UCSD-AML1 (cell line): ENCODE data around the gene CCDC116.
"Not testable (repeated sequence)": the region's sequence is repeated elsewhere in the genome, so short reads cannot be mapped to it uniquely, and the experiment has no call there.

ENCODE experiments used
- DNase-seq: peaks from one replicate; lab custom pipeline; 2025; ENCODE audit not compliant: unreplicated experiment; lab: John Stamatoyannopoulos, UW

The CCDC116 gene

DNA sequence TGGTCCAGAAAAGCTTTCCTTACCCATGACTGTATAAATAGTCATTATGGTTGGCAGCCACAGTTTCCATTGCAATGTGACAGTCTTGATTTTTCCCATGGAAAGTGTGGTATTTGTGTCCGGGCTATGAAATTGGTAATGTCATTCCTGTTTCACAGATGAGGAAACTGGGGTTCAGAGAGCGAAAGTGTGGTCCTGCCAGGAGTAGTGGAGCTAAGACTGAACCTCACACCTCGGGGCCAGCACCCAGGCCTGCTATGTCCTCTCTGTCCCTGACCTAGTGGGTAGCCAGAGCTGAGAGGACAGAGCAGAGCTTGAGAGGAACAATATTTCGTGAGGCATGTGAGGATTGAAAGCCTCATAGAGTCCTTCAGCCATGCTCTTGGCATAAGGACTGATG, 1.5 kb upstream of the CCDC116 start:
- DNase-seq: no peak

DNA sequence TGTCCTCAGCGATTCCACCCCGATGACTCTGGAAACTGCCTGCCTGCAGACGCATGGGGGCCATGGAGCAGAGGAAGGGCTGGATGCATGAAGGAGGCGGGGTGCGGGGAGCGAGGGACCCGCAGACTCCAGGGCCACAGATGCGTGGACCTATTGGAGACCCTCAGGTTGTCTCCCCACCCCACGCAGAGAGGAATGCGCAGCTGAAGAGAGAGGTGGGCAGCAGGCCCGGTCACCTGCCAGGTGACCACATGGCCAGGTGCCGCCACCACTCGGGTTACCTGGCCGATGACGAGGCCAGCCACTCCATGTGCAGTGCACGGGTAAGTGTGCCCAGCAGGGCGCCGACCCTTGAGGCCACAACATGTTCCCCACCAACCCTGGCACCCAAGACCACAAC, 371 bp downstream of the CCDC116 start:
- DNase-seq: no peak

DNA sequence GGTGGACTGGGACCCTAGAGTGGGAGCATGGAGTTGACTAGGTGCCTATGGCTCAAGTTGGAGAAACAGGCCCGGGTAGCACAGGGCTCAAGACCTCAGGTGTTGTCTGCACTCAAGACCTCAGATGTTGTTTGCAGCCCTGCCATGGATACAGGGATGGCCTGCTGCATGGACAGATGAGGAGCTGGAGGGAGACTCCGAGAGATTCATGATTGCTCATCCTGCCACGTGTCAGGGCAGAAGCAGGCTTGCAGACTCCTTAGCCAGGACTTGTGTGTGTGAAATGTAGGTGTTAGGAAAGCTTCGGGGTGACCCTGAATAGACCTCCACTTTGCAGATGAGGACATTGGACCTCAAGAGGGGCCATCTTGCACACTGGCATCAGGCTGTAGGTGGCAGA, 921 bp downstream of the CCDC116 start:
- DNase-seq: no peak

DNA sequence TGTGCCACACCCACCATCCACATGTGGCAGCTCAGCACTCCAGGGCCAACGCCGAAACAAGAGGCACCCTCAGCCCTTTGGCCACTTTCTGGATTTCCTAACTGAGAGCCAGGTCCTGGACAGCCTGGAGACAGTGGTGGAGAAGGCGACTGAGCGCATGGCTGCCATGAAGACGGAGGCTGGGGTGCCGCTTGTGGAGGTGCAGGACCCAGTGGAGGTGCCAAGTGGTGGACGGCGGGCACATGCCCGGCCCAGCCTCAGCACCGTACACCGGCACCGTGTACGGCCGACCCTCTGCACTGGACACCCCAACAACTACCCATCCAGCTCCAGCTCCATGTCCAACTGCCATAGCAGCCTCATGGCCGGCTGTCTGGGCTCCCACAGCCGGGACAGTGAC, 1.5 kb downstream of the CCDC116 start:
- DNase-seq: no peak

DNA sequence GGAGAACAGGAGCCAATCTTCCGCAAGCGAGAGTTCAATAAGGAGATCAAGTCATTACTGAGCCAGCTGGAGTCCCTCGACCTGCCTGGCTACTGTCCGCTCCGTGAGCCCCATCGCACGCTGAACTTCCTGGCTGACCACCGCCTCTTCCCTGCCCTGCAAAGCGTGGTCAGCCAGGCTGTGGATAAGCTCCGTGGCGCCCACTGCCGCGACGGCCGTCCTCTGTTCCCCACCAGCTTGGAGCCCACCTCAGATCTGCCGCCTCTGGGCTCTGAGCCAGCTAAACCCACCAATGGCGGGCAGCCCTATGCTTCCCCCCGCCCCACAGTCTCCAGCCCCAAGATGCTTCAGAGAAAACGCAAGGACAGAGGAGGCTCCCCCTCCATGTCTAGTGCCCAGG, 2.3 kb downstream of the CCDC116 start:
- no peak for DNase-seq

DNA sequence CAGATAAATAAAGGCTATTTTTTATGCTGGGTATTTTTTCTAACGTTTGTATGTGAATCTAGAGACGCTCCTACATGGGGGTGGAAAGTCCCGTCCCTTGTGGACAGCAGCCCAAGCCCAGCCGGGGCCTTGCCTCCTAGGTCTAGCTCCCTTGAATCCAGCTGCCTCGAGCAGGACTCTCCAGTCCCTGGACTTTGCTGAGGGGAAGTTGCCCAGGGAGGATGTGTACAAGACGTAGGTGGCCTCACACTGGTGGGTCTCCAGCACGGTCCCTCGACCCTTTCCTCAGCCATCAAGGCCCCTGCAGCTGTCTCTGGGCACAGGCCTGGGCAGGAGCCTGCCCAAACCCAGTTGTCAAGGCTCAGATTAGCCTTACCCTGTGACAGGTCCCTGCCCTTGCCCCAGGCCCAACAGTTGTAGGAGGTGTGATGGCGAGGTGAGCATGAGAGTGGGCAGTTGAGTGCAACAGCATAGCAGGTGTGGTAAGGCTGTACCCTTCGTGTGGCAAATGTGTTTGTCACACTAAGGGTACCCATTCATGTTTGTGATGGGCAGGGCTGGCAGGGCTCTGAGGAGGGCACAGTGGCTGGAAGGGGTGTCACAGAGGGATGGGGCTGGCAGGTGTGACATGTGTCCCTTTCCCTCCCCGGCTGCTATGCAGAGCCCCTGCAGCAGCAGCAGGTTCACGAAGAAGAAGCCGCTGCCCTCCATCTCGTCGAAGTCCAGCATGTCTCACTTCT, 3.4 kb downstream of the CCDC116 start:
- DNase-seq: no peak

DNA sequence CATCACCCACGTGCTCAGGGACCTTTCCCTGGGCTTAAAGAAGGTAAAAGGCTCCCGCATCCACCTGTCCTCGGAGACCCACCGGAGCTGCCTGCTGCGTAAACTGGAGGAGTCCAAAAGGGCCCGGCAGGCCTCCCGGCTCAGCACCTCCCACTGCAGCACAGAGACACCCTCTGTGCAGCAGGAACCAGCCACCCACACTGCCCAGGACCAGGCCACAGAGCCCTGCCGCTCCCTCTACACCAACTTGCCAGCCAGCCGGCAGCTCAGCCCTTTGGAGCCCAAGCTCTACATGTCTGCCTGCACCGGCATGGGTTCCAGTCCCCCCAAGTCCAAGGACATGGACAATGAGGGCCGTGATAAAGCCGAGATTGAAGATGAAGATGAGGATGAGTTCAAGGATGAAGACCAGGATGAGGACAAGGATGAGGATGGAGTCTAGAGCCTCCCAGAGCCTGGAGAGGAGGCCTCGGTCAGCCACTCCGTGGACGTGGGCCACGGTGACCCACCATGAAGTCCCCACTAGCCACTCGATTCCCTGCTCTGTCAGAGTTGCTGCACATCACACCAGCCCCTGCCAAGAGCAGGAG, 4.2 kb downstream of the CCDC116 start:
- no peak for DNase-seq

DNA sequence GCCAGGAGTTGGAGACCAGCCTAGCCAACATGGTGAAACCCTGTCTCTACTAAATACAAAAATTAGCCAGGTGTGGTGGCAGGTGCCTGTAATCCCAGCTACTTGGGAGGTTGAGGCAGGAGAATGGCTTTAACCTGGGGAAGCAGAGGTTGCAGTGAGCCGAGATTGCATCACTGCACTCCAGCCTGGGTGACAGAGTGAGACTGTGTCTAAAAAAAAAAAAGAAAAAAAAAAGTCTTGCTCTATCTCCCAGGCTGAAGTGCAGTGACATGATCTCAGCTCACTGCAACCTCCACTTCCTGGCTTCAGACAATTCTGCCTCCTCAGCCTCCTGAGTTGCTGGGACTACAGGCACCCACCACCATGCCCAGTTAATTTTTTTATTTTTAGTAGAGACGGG, 4.9 kb downstream of the CCDC116 start:
- not testable (repeated sequence) for DNase-seq

DNA sequence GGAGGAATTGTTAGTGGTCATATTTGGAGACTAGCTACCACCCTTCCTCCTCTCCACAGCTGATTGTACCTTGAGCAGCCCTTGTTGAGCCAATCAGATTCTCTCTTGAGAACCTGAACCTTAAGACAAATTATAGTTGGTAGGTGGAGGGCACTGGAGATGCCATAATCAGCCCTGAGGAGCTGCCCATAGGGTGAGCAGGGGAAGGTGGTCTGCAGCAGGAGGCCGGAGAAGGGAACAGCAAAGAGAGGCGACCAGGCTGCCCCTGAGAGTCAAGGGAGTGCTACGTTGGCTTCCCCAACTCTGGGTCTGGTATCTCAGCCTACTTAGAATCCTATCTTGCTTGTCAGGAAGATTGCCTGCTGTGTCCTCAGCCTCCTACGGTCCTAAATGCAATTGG, 6.8 kb downstream of the CCDC116 start:
- no peak for DNase-seq

DNA sequence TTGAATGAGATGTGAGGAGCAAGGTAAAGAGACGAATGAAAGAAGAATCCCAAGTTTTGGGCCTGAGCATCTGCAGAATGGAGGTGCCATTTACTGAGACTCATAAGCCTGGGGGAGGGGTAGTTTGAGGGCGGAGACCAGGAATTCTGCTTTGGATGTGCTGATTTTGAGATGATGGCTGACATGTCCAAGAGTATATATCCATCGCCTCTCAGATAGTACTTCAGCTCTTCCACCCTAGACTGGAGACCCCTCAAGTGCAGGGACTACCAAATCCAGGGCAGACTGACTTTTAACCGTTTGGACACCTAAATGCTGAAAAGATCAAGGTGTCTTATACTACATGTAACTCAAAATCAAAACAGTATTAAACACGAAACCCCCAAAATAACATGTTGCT, 8.2 kb downstream of the CCDC116 start:
- no peak for DNase-seq

DNA sequence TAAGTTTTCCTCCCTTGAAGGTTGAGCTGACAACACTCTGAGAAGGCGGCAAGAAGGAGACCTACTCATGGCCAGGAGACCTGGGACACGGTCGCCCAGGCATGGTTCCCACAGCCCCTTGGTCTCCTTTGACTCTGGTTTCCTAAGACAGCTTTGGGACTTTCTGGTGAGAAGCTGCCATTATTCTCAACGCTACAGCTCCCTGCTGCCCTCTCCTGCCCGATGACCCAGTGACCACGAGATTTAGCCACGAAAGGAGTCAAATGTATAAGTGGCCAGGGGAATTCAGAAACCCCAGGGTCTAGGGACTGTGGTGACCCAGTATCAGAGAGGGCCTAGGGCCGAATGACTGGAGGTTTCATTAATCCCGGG, 8.8 kb downstream of the CCDC116 start:
- peak; percentile 66 for DNase-seq

DNA sequence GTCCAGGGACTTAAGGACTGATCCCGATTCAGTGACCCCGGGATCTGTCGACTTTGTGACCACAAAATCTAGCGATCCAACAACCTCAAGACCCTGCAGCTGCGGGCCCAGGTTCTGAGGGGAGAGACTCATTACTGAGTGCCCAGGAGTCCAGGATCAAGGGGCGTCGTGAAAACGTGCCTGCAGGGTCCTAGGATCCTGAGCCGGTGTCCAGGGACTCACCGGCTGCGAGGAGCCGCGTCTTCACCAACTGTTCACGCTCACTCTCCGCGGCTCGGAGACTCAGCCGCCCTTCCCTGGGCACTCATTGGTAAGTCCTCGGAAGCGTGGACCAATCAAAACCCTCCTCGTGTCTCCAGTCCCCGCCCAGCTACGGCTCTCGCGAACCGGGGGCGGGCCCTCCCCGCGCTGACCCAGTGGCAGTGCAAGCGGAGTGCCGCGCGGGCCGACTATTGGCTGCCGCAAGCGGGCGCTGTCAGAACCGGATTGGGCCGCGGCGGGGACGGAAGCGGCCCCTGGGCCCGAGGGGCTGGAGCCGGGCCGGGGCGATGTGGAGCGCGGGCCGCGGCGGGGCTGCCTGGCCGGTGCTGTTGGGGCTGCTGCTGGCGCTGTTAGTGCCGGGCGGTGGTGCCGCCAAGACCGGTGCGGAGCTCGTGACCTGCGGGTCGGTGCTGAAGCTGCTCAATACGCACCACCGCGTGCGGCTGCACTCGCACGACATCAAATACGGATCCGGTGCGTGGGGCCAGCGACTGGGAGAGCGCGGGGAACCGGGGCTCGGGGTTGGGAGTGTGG, 9.4 kb downstream of the CCDC116 start, which contains the start of gene SDF2L1:
Gene SDF2L1 (plus strand): TSS at position 514 of the 795 bp plus-strand sequence. CDS start 35 bp downstream, at position 549.
- peak; percentile 97 for DNase-seq

DNA sequence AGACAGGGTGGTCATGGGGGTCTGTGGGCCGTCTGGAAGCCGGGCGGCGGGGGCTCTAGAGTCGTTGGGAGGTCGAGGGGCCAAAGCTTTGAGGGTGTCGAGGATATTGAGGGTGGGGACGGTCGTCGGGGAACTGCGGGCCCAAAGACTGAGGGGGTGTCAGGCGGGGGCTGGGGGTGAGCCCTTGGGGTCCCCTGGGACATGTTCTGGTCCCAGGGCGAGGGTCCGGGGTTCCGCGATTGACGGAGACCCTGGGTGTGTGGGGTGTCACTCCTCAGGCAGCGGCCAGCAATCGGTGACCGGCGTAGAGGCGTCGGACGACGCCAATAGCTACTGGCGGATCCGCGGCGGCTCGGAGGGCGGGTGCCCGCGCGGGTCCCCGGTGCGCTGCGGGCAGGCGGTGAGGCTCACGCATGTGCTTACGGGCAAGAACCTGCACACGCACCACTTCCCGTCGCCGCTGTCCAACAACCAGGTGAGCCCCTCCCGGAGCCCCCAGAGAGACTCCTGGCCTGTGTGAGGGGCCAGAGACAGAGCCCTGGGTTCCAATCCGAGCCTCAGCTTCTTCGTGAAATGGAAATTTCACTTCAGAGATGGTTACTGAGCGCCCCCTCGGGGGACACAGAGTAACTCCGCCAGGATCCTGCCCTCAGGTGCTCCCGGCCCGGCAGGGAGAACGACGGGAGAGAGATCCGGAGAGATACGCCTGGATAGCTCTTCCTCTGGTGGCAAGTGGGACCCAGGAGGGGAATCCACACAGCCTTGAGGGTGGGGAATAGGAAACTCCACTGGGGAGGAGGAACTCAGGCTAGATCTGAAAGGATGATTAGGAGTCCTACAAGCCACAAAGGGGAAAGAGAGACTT, 10.3 kb downstream of the CCDC116 start:
- peak; percentile 62 for DNase-seq

DNA sequence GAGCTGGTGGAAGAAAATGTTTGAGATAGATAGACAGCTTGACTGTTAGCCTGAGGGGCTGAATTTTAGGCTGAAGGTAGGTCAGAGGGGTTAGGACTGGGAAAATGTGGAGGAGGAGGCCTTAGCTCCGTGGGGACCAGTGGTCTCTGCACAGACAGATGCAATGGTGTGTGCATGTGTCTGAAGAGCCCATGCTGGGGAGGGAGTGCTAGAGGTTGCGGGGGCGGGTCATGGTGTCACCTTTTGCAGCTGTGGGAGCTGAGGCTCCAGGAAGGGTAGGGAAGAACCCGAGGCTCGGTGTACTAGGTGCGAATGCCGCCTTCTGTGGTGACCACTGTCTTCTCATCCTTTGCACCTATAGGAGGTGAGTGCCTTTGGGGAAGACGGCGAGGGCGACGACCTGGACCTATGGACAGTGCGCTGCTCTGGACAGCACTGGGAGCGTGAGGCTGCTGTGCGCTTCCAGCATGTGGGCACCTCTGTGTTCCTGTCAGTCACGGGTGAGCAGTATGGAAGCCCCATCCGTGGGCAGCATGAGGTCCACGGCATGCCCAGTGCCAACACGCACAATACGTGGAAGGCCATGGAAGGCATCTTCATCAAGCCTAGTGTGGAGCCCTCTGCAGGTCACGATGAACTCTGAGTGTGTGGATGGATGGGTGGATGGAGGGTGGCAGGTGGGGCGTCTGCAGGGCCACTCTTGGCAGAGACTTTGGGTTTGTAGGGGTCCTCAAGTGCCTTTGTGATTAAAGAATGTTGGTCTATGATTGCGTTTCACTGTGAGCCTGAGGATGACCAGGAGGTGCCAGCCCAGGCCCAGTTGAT, 11.2 kb downstream of the CCDC116 start:
- DNase-seq: no peak

DNA sequence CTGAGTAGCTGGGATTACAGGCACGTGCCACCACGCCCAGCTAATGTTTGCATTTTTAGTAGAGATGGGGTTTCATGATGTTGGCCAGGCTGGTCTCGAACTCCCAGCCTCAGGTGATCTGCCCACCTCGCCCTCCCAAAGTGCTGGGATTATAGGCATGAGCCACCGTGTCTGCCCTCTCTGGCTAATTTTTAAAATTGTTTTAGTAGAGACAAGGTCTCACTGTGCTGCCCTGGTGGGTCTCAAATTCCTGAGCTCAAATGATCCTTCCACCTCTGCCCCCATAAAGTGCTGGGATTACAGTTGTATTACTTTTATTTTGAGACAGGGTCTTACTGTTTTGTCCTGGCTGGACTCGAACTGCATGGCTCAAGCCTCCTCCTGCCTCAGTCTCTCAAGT, 13.0 kb downstream of the CCDC116 start:
- DNase-seq: not testable (repeated sequence)

DNA sequence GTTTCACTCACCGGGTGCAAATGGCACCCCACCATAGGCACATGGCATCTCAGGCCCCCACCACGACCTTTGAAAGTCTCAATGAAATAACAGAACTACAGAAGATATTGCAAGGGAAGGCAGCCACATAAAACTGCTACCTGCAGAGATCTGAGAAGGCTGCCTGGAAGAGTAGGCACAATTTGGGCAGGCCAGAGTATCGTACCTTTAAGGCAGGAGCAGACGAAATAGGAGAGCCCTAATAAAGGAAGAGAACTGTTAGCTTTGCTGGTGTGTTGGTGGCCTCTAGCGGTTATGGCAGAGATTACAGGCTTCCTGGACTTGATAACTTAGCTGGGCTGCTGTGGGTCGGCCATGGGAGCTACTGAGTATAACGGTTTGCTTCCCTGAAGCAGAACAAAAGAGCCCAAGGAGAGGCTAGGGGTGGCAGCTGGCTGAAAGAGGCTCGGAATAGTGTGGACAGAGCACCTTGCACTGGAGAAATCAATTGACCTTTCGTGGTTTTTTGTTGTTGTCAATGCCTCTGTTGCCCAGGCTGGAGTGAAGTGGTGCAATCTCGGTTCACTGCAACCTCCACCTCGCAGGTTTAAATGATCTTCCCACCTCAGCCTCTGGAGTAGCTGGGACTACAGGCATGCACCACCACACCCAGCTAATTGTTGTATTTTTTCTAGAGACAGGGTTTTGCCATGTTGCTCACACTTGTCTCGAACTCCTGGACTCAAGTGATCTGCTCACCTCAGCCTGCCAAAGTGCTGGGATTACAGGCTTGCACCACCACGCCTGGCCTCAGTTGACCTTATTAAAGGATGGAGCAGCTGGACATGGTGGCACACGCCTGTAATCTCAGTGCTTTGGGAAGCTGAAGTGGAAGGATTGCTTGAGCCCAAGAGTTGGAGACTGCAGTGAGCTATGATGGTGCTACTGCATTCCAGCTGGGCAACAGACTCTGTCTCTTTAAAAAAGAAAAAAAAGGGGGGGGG, 14.3 kb downstream of the CCDC116 start:
- peak; percentile 73 for DNase-seq

DNA sequence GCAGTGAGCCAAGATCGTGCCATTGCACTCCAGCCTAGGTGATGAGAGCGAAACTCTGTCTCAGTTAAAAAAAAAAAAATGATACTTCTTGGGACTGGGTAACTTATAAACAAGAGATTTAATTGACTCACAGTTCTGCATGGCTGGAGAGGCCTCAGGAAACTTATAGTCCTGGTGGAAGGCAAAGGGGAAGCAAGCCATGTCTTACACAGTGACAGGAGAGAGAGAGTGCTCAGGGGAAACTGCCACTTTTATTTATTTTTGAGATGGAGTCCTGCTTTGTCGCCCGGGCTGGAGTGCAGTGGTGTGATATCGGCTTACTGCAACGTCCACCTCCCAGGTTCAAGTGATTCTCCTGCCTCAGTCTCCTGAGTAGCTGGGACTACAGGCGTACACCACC, 17.7 kb downstream of the CCDC116 start:
- DNase-seq: no peak

DNA sequence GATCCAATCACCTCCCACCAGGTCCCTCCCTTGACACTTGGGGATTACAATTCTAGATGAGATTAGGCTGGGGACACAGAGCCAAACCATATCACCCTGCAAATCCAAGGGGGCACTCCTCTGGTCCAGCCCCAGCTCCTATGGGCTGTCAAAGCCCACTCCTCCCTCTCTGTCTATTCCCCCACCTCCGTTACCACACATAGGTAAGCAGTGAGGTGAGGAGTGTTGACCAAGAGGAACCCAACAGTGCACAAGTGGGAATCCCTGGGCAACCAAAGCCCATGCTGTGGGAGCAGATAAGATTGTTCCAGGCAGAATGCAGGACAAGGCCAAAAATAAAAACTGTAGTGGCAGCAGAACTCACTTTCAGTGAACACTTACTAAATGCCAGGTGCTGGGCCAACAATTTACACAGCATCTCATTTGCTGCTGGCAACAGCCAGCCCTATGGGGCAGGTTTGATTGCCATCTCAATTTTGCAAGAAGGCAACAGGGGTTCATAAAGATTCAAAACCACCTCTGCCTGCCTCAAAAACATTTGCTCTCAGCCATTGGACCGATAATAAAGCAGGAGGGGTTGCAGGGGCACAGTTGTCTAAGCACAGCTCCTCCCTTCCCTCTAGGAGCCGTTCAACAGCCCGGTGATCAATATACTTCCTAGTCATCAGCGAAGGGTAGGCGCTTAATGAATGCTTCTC, 18.4 kb downstream of the CCDC116 start:
- DNase-seq: no peak
